Omental fat pad (tissue), 4 donors: ENCODE measurements around the gene TPM3. TPM values are rescaled to one million over a fixed set of nuclear protein-coding genes. Genes with fewer than 3 reads are reported as not detected.

Experiments used
- ATAC-seq: fragments of 150-250 bp; one replicate; pipeline ENCODE4 v1.9.1; 2016; ENCODE audit warnings: mild to moderate bottlenecking, moderate library complexity; ENCODE audit not compliant: low FRiP score
- DNase-seq: peaks from one replicate; pipeline ENCODE4 v3.0.0-alpha.2; 2019; ENCODE audit warnings: low spot score
- CTCF ChIP-seq, 3 donors: fragments of 450-650 bp; IDR thresholded peaks; one replicate each; pipeline ENCODE4 v1.5.1; 2016 to 2017; ENCODE audit warnings: antibody characterized with exemption in 3 of 3, mild to moderate bottlenecking in 3 of 3, moderate library complexity in 2 of 3
- total RNA-seq, 4 donors: library from RNA; depleted of rRNA; stranded (reverse); fragments of >200 nt; gene quantifications; one replicate each; pipeline ENCODE4 v1.1.0, GENCODE V29; 2016

TPM3 gene
- total RNA-seq, 4 donors from 2014 or later, result 285 to 611 (median 352) TPM

- ATAC-seq (peak; percentile 98), DNase-seq (peak; percentile 89)
- no peak for TF ChIP-seq CTCF (IDR thresholded peaks at IDR 0.05)
Observed at GRCh38 chr1:154220071-154220969, 28.4 kb upstream of the TPM3 start, which contains the start of gene UBAP2L. UBAP2L (plus strand) TSS chr1:154220955; CDS start chr1:154225124, 4,169 bp downstream.

GRCh38 chr1:154219541-154219940 is 27.6 kb upstream of the TPM3 start:
- no peak for TF ChIP-seq CTCF (IDR thresholded peaks at IDR 0.05)
- ATAC-seq (no peak), DNase-seq (no peak)

GRCh38 chr1:154218545-154218944 is 26.6 kb upstream of the TPM3 start:
- ATAC-seq, result no peak
- no peak for TF ChIP-seq CTCF (IDR thresholded peaks at IDR 0.05)

GRCh38 chr1:154213274-154213673 is 21.4 kb upstream of the TPM3 start:
- TF ChIP-seq CTCF (IDR thresholded peaks at IDR 0.05), result no peak
- DNase-seq, result no peak
- ATAC-seq, result no peak

More at GRCh38 chr1:154218545-154218944, 26.6 kb upstream of the TPM3 start:
- DNase-seq, result no peak

GRCh38 chr1:154212083-154212482 is 20.2 kb upstream of the TPM3 start:
- ATAC-seq (no peak), DNase-seq (no peak)
- TF ChIP-seq CTCF (IDR thresholded peaks at IDR 0.05), result no peak

- ATAC-seq (no peak), DNase-seq (no peak)
- no peak for TF ChIP-seq CTCF (IDR thresholded peaks at IDR 0.05)
Observed at GRCh38 chr1:154208677-154209388, 16.9 kb upstream of the TPM3 start.
